GM12864 (cell line): ENCODE data around the gene CDK14.
A peak's percentile ranks its signal among the peaks of the same experiment; 100 is the strongest.
"Not testable (repeated sequence)": the region's sequence is repeated elsewhere in the genome, so short reads cannot be mapped to it uniquely, and the experiment has no call there.

Experiments
- DNase-seq: peaks from one replicate; pipeline ENCODE4 v3.0.0-alpha.2; 2011; ENCODE audit warnings: low read depth
- H3K4me3 ChIP-seq: 2 replicates; pipeline ENCODE4 v1.5.1; 2011; ENCODE audit warnings: mild to moderate bottlenecking, low read depth, low read length, control low read depth
- CTCF ChIP-seq: IDR thresholded peaks from 2 replicates; pipeline ENCODE4 v1.5.1; 2011; ENCODE audit warnings: low read depth, mild to moderate bottlenecking, moderate library complexity, low read length, control low read depth, inconsistent platforms; ENCODE audit errors: missing control alignments

Gene CDK14

GRCh38 chr7:90791596-90791995 lies 195.5 kb downstream of the CDK14 start:
- no peak overlapping the region for H3K4me3 ChIP-seq
- DNase-seq = no peak
- no peak for TF ChIP-seq CTCF

- H3K4me3 ChIP-seq = no peak overlapping the region
- DNase-seq = no peak
- TF ChIP-seq CTCF = no peak
Observed at GRCh38 chr7:90792301-90792700, 196.2 kb downstream of the CDK14 start.

GRCh38 chr7:90794234-90794633 lies 198.1 kb downstream of the CDK14 start:
- not testable (repeated sequence) for H3K4me3 ChIP-seq, DNase-seq

GRCh38 chr7:90797596-90797995 lies 201.5 kb downstream of the CDK14 start:
- DNase-seq = no peak
- TF ChIP-seq CTCF = no peak
- no peak overlapping the region for H3K4me3 ChIP-seq

GRCh38 chr7:90804370-90804769 lies 208.2 kb downstream of the CDK14 start:
- no peak overlapping the region for H3K4me3 ChIP-seq

GRCh38 chr7:90815552-90815951 lies 219.4 kb downstream of the CDK14 start:
- not testable (repeated sequence) for H3K4me3 ChIP-seq, DNase-seq

More at GRCh38 chr7:90804370-90804769, 208.2 kb downstream of the CDK14 start:
- no peak for TF ChIP-seq CTCF
- no peak for DNase-seq

GRCh38 chr7:90816511-90817142 lies 220.5 kb downstream of the CDK14 start:
- peak; percentile 74 for DNase-seq
- H3K4me3 ChIP-seq = no peak overlapping the region
- TF ChIP-seq CTCF = no peak

GRCh38 chr7:90817151-90817550 lies 221.0 kb downstream of the CDK14 start:
- no peak for TF ChIP-seq CTCF
- H3K4me3 ChIP-seq = no peak overlapping the region
- DNase-seq = no peak
